ENCODE data around the gene STEAP2. TPM values are rescaled to one million over a fixed set of nuclear protein-coding genes. Genes with fewer than 3 reads are reported as not detected.

The STEAP2 gene
- total RNA-seq, 1 donor from 2014 or later: 13.4 TPM

DNA sequence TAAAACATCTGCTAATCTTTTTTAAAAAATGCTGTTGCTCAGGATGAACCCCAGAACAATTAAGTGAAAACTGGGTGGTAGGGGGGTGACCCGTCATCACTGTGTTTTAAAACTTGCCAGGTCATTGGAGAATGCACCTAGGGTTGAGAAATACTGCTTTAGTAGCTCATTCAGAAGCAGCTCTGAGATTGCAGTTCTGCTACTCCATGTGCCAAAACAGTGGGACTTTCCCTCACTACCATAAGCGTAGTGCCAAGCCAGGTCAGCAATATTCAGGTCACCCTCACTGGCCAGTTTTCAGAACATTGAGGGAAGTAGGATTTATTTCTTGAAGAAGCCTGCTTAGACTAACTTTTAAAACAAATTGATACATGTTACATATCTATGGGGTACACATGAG, 5.2 kb downstream of the STEAP2 start:
- DNase-seq (no peak), ATAC-seq (peak in 1 of 2 donors; percentile 54)
- no peaks in the 10 kb centered on the region for H3K4me1 ChIP-seq
- H3K27me3 ChIP-seq (ENCODE audit: low read depth): peaks cover 3% of the 10 kb centered on the region
- H3K36me3 ChIP-seq: no peaks in the 10 kb centered on the region
- intact Hi-C loops (cut with DNase I): no loop called here
- no peaks in the 10 kb centered on the region for H3K9me3 ChIP-seq
- TF ChIP-seq, protein P1, sequence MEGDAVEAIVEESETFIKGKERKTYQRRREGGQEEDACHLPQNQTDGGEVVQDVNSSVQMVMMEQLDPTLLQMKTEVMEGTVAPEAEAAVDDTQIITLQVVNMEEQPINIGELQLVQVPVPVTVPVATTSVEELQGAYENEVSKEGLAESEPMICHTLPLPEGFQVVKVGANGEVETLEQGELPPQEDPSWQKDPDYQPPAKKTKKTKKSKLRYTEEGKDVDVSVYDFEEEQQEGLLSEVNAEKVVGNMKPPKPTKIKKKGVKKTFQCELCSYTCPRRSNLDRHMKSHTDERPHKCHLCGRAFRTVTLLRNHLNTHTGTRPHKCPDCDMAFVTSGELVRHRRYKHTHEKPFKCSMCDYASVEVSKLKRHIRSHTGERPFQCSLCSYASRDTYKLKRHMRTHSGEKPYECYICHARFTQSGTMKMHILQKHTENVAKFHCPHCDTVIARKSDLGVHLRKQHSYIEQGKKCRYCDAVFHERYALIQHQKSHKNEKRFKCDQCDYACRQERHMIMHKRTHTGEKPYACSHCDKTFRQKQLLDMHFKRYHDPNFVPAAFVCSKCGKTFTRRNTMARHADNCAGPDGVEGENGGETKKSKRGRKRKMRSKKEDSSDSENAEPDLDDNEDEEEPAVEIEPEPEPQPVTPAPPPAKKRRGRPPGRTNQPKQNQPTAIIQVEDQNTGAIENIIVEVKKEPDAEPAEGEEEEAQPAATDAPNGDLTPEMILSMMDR (IDR thresholded peaks at IDR 0.05): no peak
- H3K27ac ChIP-seq: no peak overlapping the region
- H3K4me3 ChIP-seq: no peak overlapping the region

DNA sequence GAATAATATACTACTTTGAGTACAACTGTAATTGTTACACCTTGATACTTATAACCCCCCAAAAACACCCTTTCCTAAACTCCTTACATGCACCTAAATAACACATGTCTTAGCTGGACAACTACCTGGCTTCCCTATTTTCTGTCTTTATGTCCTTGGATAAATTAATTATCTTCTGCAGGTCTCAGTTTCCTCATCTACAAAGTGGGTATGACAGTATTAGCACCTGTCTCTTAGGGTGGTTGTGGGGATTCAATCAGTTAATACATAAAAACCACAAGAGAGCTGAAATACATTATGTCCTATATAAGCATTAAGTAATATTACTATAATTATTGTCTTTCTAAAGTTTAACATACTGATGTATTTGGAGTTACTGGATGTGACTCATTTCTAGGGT, 10.8 kb downstream of the STEAP2 start:
- Histone ChIP-seq H3K4me1 (no peaks in the 10 kb centered on the region), H3K27ac (no peak overlapping the region), H3K9me3 (no peaks in the 10 kb centered on the region), H3K27me3 (ENCODE audit: low read depth) (no peaks in the 10 kb centered on the region), H3K36me3 (no peaks in the 10 kb centered on the region), H3K4me3 (no peak overlapping the region)
- no peak for DNase-seq
- ATAC-seq: peak in 1 of 2 donors; percentile 11
- TF ChIP-seq, protein P1 (IDR thresholded peaks at IDR 0.05): no peak
- intact Hi-C loops (cut with DNase I): no loop called here

DNA sequence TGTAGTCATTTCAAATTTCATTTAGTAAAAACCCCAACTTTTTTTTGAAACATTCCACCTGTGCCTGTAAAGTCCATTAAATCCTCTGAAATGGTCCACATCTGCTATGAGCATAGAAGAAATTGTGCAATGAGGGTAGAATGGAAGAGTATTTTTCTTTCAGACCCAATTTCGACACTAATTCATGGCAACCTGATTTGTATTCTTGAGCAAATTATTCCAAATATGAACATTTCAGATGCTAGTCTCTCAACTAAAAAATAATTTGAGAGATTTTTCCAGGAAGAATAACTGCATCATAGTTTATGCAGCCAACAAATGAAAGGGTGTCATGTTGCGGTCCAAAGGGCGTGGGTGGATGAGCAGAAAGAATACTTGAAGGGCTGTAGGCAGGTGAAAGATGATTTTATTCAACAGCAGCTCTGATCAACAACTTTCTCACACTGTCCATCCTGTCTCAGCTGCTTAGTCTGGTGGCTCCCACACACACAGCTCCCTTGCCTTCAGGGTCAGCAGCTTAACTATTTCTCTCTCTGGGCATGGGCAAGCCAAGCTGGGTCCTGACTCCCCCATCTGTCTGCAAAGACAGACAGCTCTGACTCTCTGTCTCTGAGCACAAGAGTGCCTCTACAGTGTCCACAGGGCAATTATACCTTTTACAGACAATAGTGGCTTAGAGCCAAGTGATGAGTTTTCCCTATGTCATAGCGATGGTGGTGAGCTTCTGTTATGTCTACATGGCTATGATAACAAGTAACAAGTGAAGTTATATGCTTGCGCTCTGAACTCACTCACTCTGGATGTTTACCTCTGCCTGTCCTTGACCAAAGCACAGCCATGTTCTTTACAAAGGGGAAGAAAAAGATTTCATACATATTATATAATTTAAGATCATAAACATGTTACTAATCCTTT, 11.5 kb downstream of the STEAP2 start:
- Histone ChIP-seq H3K4me1 (no peaks in the 10 kb centered on the region), H3K36me3 (no peaks in the 10 kb centered on the region), H3K9me3 (no peaks in the 10 kb centered on the region), H3K27ac (no peak overlapping the region), H3K4me3 (no peak overlapping the region), H3K27me3 (ENCODE audit: low read depth) (no peaks in the 10 kb centered on the region)
- intact Hi-C loops (cut with DNase I): no loop called here
- ATAC-seq: peak; percentile 52 to 67
- DNase-seq: no peak
- TF ChIP-seq, protein P1 (IDR thresholded peaks at IDR 0.05): no peak

DNA sequence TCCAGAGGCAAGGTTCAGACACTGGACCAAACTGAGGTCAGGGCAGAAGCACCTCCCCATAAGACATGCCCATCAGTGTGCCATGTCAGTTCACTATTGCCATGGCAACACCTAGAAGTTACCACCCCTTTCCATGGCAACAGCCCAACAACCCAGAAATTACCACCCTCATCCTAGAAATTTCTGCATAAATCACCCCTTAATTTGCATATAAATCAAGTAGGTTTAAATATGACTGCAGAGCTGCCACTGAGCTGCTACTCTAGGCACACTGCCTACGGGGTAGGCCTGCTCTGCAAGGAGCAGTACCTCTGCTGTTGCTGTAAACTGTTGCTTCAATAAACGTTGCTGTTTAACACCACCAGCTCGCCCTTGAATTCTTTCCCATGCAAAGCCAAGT, 12.7 kb downstream of the STEAP2 start:
- DNase-seq: no peak
- intact Hi-C loops (cut with DNase I): no loop called here
- H3K36me3 ChIP-seq: no peaks in the 10 kb centered on the region
- no peak overlapping the region for H3K4me3 ChIP-seq
- TF ChIP-seq, protein P1 (IDR thresholded peaks at IDR 0.05): no peak
- H3K27ac ChIP-seq: no peak overlapping the region
- no peaks in the 10 kb centered on the region for H3K9me3 ChIP-seq
- no peaks in the 10 kb centered on the region for H3K27me3 ChIP-seq (ENCODE audit: low read depth)
- no peak for ATAC-seq
- no peaks in the 10 kb centered on the region for H3K4me1 ChIP-seq

DNA sequence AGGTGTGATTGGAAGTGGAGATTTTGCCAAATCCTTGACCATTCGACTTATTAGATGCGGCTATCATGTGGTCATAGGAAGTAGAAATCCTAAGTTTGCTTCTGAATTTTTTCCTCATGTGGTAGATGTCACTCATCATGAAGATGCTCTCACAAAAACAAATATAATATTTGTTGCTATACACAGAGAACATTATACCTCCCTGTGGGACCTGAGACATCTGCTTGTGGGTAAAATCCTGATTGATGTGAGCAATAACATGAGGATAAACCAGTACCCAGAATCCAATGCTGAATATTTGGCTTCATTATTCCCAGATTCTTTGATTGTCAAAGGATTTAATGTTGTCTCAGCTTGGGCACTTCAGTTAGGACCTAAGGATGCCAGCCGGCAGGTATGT, 13.6 kb downstream of the STEAP2 start:
- ATAC-seq: no peak
- TF ChIP-seq, protein P1 (IDR thresholded peaks at IDR 0.05): no peak
- Histone ChIP-seq H3K9me3 (no peaks in the 10 kb centered on the region), H3K4me1 (no peaks in the 10 kb centered on the region), H3K27me3 (ENCODE audit: low read depth) (no peaks in the 10 kb centered on the region), H3K27ac (no peak overlapping the region), H3K36me3 (no peaks in the 10 kb centered on the region), H3K4me3 (no peak overlapping the region)
- no peak for DNase-seq
- intact Hi-C loops (cut with DNase I): no loop called here

All from lower lobe of right lung (tissue), 2 donors.